Measurements from ENCODE around the gene C1orf35. TPM values are rescaled to one million over a fixed set of nuclear protein-coding genes. Genes with fewer than 3 reads are reported as not detected.

The C1orf35 gene
- total and polyA plus RNA-seq, 2 of the 8 experiments (the other 6 are each of a cell fraction or from before 2014, with no cell fraction given) = 18.6 to 19.9 TPM

- H3K36me3 ChIP-seq (ENCODE audit: control insufficient read depth in 2 of 4, insufficient read depth in 4 of 4, low read length in 3 of 4) = no peaks in the 10 kb centered on the region
- TF ChIP-seq RBBP5 (IDR thresholded peaks at IDR 0.05; ENCODE audit: borderline replicate concordance, low read depth, low read length) (no peak), CBX8 (IDR thresholded peaks at IDR 0.05; ENCODE audit: borderline replicate concordance, low read depth, low read length) (no peak), CHD1 (IDR thresholded peaks at IDR 0.05; ENCODE audit: low read depth, low read length) (no peak), POLR2AphosphoS5 (IDR thresholded peaks at IDR 0.05; ENCODE audit: low read depth, low read length) (no peak), SIN3A (conservative IDR thresholded peaks at IDR 0.05 in 1 of 2, IDR thresholded peaks at IDR 0.05 in 1 of 2; ENCODE audit: low read depth in 1 of 2, low read length in 2 of 2) (no peak), NANOG (IDR thresholded peaks at IDR 0.05; ENCODE audit: insufficient read depth, low read depth, low read length, poor library complexity, severe bottlenecking) (no peak), TEAD4 (IDR thresholded peaks at IDR 0.05; ENCODE audit: low read depth, low read length) (no peak), CTBP2 (IDR thresholded peaks at IDR 0.05; ENCODE audit: borderline replicate concordance, insufficient read depth, insufficient read length, low read length) (no peak)
Observed at GRCh38 chr1:228058172-228058948, 44.8 kb downstream of the C1orf35 start.

More at GRCh38 chr1:228058172-228058948, 44.8 kb downstream of the C1orf35 start:
- ChIA-PET CTCF (ENCODE audit: partially characterized antibody) (interaction anchor here (0.7 to 14.1 kb wide), 3 partner anchors 15 to 56 kb away, joined by 3 to 197 read pairs (median 3); partner anchors contain the start of gene WNT3A), POLR2A (ENCODE audit: partially characterized antibody) (interaction anchor here (1.0 to 2.1 kb wide), 2 partner anchors 10 to 52 kb away, joined by 3 to 5 read pairs; partner anchors contain the start of gene WNT3A)
- 75% methylated on average over 14 of the region's 18 CpGs; no CpG with 5 or more reads in 1 of the 2 experiments for WGBS, 2 experiments (ENCODE audit: extremely low coverage in 1 of 2, insufficient coverage in 1 of 2, insufficient read length in 1 of 2, insufficient replicate concordance in 2 of 2, low coverage in 1 of 2, low lambda C conversion rate in 2 of 2, missing lambda C conversion rate in 1 of 2)
- Histone ChIP-seq H4K20me1 (replicated peaks in 1 of 2; ENCODE audit: control insufficient read depth in 1 of 2, insufficient read depth in 2 of 2, low read length in 2 of 2) (no peaks in the 10 kb centered on the region), H3K4me1 (replicated peaks in 1 of 4; ENCODE audit: control insufficient read depth in 3 of 4, insufficient read depth in 4 of 4, low read length in 3 of 4) (peaks cover 0 to 4% (median 2%) of the 10 kb centered on the region in 4 experiments; a peak in 3 of 7 replicates), H4K5ac (ENCODE audit: insufficient read length, low read depth, low read length) (no peak overlapping the region), H2AFZ (ENCODE audit: low read length) (no peak overlapping the region), H3K9me3 (ENCODE audit: insufficient read depth in 2 of 2, low read depth in 1 of 2, low read length in 1 of 2) (no peaks in the 10 kb centered on the region), H3K9ac (replicated peaks in 1 of 4; ENCODE audit: extremely low read depth in 1 of 4, low read depth in 3 of 4, low read length in 3 of 4) (no peak overlapping the region), H4K91ac (replicated peaks; ENCODE audit: insufficient read length, low read length) (no peak overlapping the region), H3K18ac (ENCODE audit: extremely low read depth, low read length) (no peak overlapping the region), H3K4me2 (ENCODE audit: insufficient read depth in 1 of 2, low read depth in 2 of 2, low read length in 2 of 2) (peak overlapping the region; percentile 65 to 94; a peak in 3 of 4 replicates), H3K56ac (replicated peaks; ENCODE audit: insufficient read length, low read depth, low read length) (no peak overlapping the region), H2BK12ac (ENCODE audit: low read depth, low read length) (no peak overlapping the region), H3K23me2 (ENCODE audit: low read depth, low read length) (peaks cover 2% of the 10 kb centered on the region; the same call in 1 of the 2 replicates), H3K4ac (replicated peaks; ENCODE audit: insufficient read length, low read depth, low read length) (no peak overlapping the region), H2AK5ac (ENCODE audit: low read depth, low read length) (no peak overlapping the region), H2BK120ac (replicated peaks; ENCODE audit: low read depth, low read length) (no peak overlapping the region), H3K79me1 (ENCODE audit: low read depth, low read length) (no peaks in the 10 kb centered on the region), H3K14ac (ENCODE audit: insufficient read length) (no peak overlapping the region), H3K27ac (ENCODE audit: low read depth, low read length) (no peak overlapping the region), H2BK5ac (ENCODE audit: low read depth, low read length) (no peak overlapping the region), H3K27me3 (replicated peaks in 1 of 4; ENCODE audit: control insufficient read depth in 3 of 4, extremely low read depth in 1 of 4, insufficient read depth in 3 of 4, low read length in 3 of 4) (peaks cover 21 to 70% (median 57%) of the 10 kb centered on the region in 4 experiments), H2BK15ac (ENCODE audit: low read length) (no peak overlapping the region), H2BK20ac (ENCODE audit: low read length) (no peak overlapping the region), H3K23ac (ENCODE audit: insufficient read length) (no peak overlapping the region), H3K79me2 (ENCODE audit: control insufficient read depth in 1 of 2, insufficient read depth in 2 of 2, low read length in 2 of 2) (no peaks in the 10 kb centered on the region), H3K4me3 (ENCODE audit: extremely low read depth in 1 of 4, insufficient read depth in 2 of 4, low read depth in 3 of 4, low read length in 4 of 4) (peak overlapping the region in 2 of 4 experiments; percentile 14 to 74; a peak in 2 of 8 replicates), H4K8ac (ENCODE audit: extremely low read depth, insufficient read depth, low read length) (peak overlapping the region; percentile 65; the same call in 1 of the 2 replicates)
- FAIRE-seq (no peak), DNase-seq (ENCODE audit: low read depth in 1 of 2, low spot score in 2 of 2) (no peak)
